Activated T-cell treated with anti-CD3 and anti-CD28 coated beads, Interleukin-2, amount 50 U/mL, for 1 hour (primary cell): Measurements from ENCODE around the gene DCTN1.

Experiments
- DNase-seq: peaks from one replicate; pipeline ENCODE4 v3.0.0-alpha.2; 2020

DCTN1 gene

DNA sequence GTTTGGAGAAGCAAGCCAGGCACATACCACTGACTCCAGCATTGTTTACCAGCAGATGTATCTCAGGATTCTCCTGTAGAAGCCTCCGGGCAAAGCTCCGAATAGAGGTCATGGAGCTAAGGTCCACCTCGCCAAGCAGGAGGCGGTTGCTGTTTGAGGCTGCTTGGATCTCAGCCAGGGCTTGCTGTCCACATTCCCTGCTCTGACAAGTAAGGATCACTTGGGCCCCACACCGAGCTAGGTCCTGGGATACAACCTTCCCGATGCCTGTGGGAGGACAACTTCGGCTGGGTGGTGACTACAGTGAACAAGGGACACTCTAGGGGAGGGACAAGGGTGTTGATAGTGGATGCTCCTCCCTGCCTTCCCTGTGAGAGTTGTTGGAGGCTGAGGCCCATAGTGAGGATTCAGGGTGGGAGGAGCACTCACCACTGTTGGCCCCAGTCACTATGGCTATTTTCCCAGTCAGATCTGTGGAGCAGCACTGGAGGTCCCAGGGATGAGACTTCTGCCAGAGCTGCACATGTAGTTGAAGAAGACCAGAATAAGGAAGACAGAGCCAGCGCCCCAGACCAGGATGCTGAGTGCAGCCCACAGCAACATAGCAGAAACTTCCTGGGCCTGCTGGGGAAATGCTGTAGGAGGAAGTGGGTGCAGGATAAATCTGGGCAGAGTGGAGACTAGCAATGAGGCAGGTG lies 33.0 kb upstream of the DCTN1 start:
- DNase-seq: no peak

GRCh38 chr2:74407682-74408081 lies 27.6 kb upstream of the DCTN1 start:
- DNase-seq: no peak

- no peak for DNase-seq
These were observed 25.9 kb upstream of the DCTN1 start for GRCh38 chr2:74406035-74406434.

GRCh38 chr2:74401891-74402290 lies 21.8 kb upstream of the DCTN1 start:
- no peak for DNase-seq

- no peak for DNase-seq
These were observed 19.7 kb upstream of the DCTN1 start for GRCh38 chr2:74399785-74400184.

- no peak for DNase-seq
These were observed 16.0 kb upstream of the DCTN1 start for GRCh38 chr2:74396149-74396548.

DNA sequence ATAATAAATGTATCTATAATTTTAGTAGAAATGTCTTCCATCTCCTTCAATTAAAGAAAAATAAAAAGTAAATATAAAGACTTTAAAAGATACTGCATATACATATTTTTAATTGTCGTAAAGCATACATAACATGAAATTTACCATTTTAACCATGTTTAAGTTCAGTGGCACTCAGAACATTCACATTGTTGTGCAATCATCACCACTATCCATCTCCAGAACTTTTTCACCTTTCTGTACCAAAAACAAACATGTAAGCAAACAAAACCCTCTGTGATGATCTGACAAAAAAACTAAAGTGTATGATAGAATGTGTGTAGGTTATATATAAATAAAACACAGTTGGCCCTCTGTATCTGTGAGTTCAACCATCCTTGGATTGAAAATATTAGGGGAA lies 13.4 kb upstream of the DCTN1 start:
- DNase-seq: no peak

DNA sequence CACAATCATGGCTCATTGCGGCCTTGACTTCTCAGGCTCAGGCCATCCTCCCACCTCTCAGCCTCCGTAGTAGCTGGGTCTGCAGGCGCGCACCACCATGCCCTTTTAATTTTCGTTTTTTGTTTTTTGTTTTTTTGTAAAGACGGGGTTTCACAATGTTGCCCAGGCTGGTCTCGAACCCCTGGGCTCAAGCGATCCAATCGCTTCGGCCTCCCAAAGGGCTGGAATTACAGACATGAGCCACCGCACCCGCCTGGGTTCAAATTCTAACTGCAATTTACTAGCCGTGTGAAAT lies 12.3 kb upstream of the DCTN1 start:
- DNase-seq: no peak

- peak; percentile 97 for DNase-seq
These were observed 11.7 kb upstream of the DCTN1 start for GRCh38 chr2:74391580-74392448.

DNA sequence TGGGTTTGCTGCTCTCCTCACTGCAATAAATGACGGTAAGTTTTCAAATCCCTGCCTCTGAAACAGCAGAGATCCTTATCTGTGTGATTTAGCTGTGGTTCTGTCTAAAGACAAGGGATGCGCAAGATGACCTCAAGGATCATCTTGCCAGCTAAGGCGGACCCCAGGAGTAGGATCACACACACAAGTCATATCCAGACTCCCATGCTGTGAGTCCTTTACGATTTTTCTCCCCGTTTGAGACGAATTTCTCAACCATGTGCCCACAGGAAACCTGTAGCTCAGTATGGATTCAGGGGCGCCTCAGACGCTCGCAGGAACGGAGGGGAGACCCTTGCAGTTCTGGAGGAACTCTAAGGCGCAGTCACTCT lies 11.1 kb upstream of the DCTN1 start:
- DNase-seq: no peak

DNA sequence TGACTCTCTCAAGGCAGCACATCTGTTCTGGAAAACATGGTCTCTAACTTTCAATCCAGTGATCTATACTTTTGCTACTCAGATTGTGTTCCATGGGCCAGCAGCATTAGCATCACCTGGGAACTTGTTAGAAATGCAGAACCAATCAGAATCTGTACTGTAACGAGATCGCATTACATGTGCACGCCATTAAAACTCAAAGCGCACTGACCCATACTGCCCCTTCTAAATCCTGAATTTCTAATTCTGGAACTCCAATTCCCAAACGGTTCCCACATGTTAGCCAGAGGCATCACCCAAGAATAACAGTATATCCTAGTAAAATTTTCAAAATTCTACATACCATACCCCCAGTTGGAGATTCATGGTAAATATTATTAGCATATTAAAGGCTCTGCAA lies 10.5 kb upstream of the DCTN1 start:
- DNase-seq: no peak

GRCh38 chr2:74387346-74387745 lies 7.2 kb upstream of the DCTN1 start:
- DNase-seq: no peak

- no peak for DNase-seq
These were observed 5.3 kb upstream of the DCTN1 start for GRCh38 chr2:74385396-74385795.

DNA sequence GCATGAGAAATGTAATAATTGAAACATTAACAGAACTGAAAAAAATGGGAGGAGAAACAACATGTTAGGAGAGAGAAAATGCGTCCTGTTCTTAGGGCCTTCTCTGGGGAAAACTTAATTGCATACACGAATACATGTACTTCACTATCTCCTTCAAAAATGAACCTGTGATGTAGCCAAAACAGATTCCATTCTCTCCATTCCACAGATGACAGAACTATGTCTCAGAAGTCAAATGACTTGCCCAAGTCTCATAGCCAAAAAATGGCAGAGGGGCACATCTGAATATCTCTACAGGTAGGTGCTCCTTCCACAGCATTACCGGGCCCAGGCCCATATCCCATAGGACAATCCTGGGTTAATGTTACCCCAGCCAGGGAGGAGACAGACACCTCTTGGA lies 3.9 kb upstream of the DCTN1 start:
- DNase-seq: no peak

DNA sequence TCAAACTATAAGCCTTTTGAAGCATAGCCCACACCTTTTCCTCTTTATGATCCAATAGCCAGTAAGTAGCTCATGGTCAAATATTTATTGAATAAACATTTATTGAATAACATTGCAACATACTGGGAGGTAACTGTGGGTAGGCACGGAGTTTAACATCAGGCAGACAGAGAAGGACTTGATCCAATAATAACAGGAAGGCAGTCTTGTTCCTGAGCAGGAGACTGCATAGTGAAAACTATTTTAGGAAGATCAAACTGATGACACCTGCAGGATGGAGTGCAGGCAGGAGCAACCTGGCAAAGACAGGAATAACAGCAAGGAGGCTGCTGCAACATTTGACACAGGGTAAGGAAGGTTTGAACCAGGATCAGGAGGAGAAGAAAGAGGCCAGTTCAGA lies 3.1 kb upstream of the DCTN1 start:
- DNase-seq: no peak

DNA sequence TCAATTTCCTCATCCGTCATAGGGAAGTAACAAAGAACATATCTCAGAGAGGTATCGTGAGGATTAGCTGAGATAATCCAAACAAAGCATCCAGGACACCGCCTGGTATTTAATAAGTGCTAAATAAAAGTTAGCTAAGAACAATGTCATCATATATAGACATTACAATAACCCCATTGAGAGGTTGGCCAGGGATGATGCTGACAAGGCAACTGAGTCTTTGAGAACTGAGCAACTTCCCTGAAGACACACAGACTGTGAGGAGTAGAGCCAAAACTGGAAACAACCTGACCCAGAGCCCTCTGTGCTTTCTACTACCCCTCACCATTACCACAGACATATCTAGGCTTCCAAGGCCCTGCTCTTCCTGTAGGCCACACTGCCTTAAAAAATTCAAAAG lies 1.6 kb upstream of the DCTN1 start:
- no peak for DNase-seq

GRCh38 chr2:74378007-74378406 lies 2.1 kb downstream of the DCTN1 start:
- DNase-seq: no peak

GRCh38 chr2:74375838-74376237 lies 4.3 kb downstream of the DCTN1 start:
- DNase-seq: no peak

DNA sequence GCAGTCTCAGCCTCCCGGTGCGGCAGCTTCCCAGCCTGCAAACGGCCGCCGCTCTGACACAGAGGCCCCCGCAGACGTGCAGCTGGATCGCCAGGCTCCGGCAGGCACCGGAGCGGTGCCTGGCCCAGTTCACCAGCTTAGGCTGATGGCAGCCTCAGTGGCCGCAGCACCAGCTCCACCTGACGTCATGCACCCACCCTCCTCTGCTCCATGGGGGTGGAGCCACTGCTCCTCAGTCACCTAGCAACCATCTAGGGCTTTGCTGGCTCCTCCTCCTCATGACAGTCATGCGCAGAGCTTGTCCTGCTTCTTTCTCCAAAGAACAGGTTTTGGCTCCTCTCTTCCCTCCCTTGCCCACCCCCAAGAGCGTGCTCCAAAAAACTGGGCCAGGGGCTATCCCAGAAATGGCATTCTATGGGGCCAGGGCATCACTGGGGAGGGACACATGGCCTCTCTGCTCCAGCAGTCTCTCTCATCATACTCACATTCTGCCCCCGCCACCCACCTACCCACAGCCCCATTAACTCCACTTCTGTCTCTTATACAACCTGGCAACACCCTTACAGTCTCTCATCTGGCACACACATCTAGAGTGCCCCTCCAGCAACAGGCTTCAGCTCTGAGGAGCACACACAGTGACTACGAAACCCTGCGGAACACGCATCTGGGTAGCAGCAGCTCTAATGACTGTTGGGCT lies 5.5 kb downstream of the DCTN1 start:
- DNase-seq: no peak

DNA sequence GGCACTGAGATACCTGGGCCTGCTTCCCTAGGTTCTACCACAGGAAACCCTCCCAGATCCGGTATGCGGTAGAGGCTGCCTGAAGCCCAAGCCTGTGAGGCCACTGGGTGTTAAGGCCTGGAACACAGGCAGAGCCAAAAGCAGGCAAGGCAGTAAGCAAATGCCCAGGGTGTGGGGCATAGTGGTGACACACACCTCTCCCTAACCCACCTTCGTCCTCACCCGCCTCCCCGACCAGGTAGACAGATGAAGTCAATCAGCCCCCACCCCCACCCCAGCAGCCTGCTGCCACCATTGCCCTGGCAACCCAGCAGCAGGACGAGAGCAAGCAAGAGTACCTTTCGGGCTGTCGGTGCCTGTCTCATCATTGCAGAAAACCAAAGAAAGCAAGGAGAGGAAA lies 6.1 kb downstream of the DCTN1 start:
- DNase-seq: no peak

DNA sequence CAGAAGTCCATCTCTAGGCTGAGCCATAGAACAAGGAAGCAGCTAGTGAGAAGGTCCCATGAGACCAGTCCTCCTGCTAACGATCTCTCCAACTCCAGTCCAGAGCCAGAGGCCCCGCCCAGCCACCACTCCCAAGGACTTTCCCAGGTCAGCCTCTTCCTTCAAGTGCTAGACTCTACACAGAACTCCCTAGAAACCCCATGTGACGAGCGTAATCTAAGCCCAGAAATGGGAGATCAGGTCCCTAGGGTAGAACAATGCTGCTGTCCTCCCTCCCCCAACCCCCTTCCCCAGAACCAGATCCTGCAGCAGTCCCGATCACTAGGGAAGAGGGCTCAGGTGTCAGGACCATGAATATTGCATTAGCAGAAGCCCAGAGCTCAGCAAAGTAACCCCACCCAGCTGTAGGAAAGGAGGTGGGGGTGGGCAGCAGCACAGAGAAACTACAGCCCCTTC lies 6.9 kb downstream of the DCTN1 start:
- DNase-seq: no peak

DNA sequence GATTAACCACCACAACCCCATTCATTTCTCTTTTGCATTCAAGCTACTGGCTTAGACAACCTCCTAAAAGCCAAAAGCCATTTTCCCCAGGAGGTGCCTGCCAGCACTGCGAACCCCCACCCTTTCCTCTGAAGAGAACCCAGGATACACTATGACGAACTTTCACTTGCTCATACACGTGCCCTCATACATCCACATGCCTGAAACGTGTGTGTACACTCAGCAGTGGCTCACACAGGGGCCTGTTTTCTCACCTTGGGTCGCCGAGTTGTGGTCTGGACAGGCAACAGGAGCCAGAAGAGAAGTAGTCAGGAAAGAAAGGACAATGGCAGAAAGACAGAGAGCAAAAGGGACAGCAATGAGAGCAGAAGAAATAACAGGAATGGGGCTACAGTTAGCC lies 7.4 kb downstream of the DCTN1 start:
- DNase-seq: no peak

- DNase-seq: no peak
These were observed 8.7 kb downstream of the DCTN1 start for GRCh38 chr2:74371421-74371820.

DNA sequence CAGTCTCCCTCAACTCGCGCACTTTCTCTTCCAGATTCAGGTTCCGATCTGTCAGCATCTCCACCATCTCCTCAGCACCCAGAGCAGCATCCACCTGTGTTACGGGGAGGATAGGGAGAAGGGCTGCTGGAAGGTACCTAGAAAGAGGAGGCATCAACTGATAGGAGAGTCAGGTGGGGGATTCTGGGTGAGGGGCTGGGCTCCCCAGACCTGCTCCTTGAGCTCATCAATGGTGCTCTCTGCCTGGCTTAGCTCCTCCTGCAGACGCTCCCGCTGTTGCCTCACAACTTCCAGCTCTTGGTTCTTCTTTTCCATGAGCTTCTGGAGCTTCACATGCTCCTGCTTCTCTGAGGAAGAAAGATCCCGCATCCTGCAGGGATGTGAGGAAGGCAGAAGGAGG lies 10.1 kb downstream of the DCTN1 start:
- DNase-seq: no peak
